SKM-1 treated with dmso at 0.1 percent for 144 hours (cell line): ENCODE data around the gene PDE7B.
"Not testable (repeated sequence)": the region's sequence is repeated elsewhere in the genome, so short reads cannot be mapped to it uniquely, and the experiment has no call there.

Source experiments
- DNase-seq: peaks from one replicate; lab custom pipeline; 2025; ENCODE audit not compliant: unreplicated experiment; lab: John Stamatoyannopoulos, UW

The PDE7B gene

GRCh38 chr6:136095986-136096385, 244.5 kb downstream of the PDE7B start:
- DNase-seq, result no peak

GRCh38 chr6:136102991-136103688, 251.6 kb downstream of the PDE7B start:
- DNase-seq, result no peak

GRCh38 chr6:136103763-136104311, 252.3 kb downstream of the PDE7B start:
- DNase-seq, result no peak

- DNase-seq, result no peak
These were observed 253.1 kb downstream of the PDE7B start for GRCh38 chr6:136104556-136104955.

GRCh38 chr6:136105797-136106196, 254.3 kb downstream of the PDE7B start:
- not testable (repeated sequence) for DNase-seq

GRCh38 chr6:136108361-136108945, 257.0 kb downstream of the PDE7B start:
- DNase-seq, result no peak

GRCh38 chr6:136111831-136112230, 260.3 kb downstream of the PDE7B start:
- DNase-seq, result no peak

GRCh38 chr6:136112262-136112661, 260.8 kb downstream of the PDE7B start:
- DNase-seq, result no peak

- DNase-seq, result peak; percentile 76
These were observed 262.3 kb downstream of the PDE7B start for GRCh38 chr6:136113736-136114173.

- no peak for DNase-seq
These were observed 263.2 kb downstream of the PDE7B start for GRCh38 chr6:136114661-136115060.

- DNase-seq, result no peak
These were observed 264.4 kb downstream of the PDE7B start for GRCh38 chr6:136115941-136116340.

- DNase-seq, result no peak
These were observed 265.6 kb downstream of the PDE7B start for GRCh38 chr6:136117081-136117480.

- no peak for DNase-seq
These were observed 267.3 kb downstream of the PDE7B start for GRCh38 chr6:136118787-136119186.

GRCh38 chr6:136123468-136123867, 272.0 kb downstream of the PDE7B start:
- no peak for DNase-seq

- DNase-seq, result no peak
These were observed 274.1 kb downstream of the PDE7B start for GRCh38 chr6:136125585-136125984.

- no peak for DNase-seq
These were observed 276.4 kb downstream of the PDE7B start for GRCh38 chr6:136127873-136128272.

- peak; percentile 12 for DNase-seq
These were observed 277.9 kb downstream of the PDE7B start for GRCh38 chr6:136129365-136129764.

- DNase-seq, result no peak
These were observed 282.8 kb downstream of the PDE7B start for GRCh38 chr6:136134268-136134667.

- no peak for DNase-seq
These were observed 283.2 kb downstream of the PDE7B start for GRCh38 chr6:136134751-136135150.

GRCh38 chr6:136136274-136136673, 284.8 kb downstream of the PDE7B start:
- DNase-seq, result no peak

GRCh38 chr6:136137008-136137692, 285.6 kb downstream of the PDE7B start:
- DNase-seq, result no peak
